GM03348 (cell line): ENCODE data around the gene AGAP1.

Source experiments
- DNase-seq: peaks from one replicate; pipeline ENCODE4 v3.0.0; 2012; ENCODE audit warnings: low spot score

The AGAP1 gene

GRCh38 chr2:235569837-235570236 lies 76.0 kb downstream of the AGAP1 start:
- no peak for DNase-seq

GRCh38 chr2:235570256-235570655 lies 76.4 kb downstream of the AGAP1 start:
- DNase-seq = peak; percentile 71

- DNase-seq = no peak
These were observed 77.3 kb downstream of the AGAP1 start for GRCh38 chr2:235570966-235571692.

GRCh38 chr2:235572592-235572991 lies 78.7 kb downstream of the AGAP1 start:
- DNase-seq = no peak

- no peak for DNase-seq
These were observed 79.7 kb downstream of the AGAP1 start for GRCh38 chr2:235573331-235574221.

- no peak for DNase-seq
These were observed 81.6 kb downstream of the AGAP1 start for GRCh38 chr2:235575431-235575830.

- no peak for DNase-seq
These were observed 82.1 kb downstream of the AGAP1 start for GRCh38 chr2:235575904-235576303.

GRCh38 chr2:235576337-235576910 lies 82.6 kb downstream of the AGAP1 start:
- no peak for DNase-seq

- no peak for DNase-seq
These were observed 83.8 kb downstream of the AGAP1 start for GRCh38 chr2:235577404-235578330.

GRCh38 chr2:235579128-235579527 lies 85.3 kb downstream of the AGAP1 start:
- DNase-seq = no peak

- no peak for DNase-seq
These were observed 86.7 kb downstream of the AGAP1 start for GRCh38 chr2:235580426-235581157.

- no peak for DNase-seq
These were observed 88.3 kb downstream of the AGAP1 start for GRCh38 chr2:235582081-235582686.

- DNase-seq = no peak
These were observed 88.9 kb downstream of the AGAP1 start for GRCh38 chr2:235582729-235583128.

GRCh38 chr2:235583144-235583543 lies 89.3 kb downstream of the AGAP1 start:
- DNase-seq = no peak

- no peak for DNase-seq
These were observed 90.2 kb downstream of the AGAP1 start for GRCh38 chr2:235583925-235584637.

- no peak for DNase-seq
These were observed 90.8 kb downstream of the AGAP1 start for GRCh38 chr2:235584638-235585007.

GRCh38 chr2:235587202-235587601 lies 93.4 kb downstream of the AGAP1 start:
- no peak for DNase-seq

GRCh38 chr2:235588750-235589149 lies 94.9 kb downstream of the AGAP1 start:
- no peak for DNase-seq

GRCh38 chr2:235591231-235591730 lies 97.4 kb downstream of the AGAP1 start:
- DNase-seq = no peak

- no peak for DNase-seq
These were observed 98.1 kb downstream of the AGAP1 start for GRCh38 chr2:235591921-235592320.
